ENCODE data around the gene TSPAN1. TPM values are rescaled to one million over a fixed set of nuclear protein-coding genes. Genes with fewer than 3 reads are reported as not detected.

TSPAN1 gene
- not detected in 2 replicates for total RNA-seq

GRCh38 chr1:46174448-46175231, at the start of gene TSPAN1:
Gene TSPAN1 (plus strand): TSS chr1:46175087. CDS start chr1:46181108, 6,021 bp downstream.

GRCh38 chr1:46132529-46133180, 42.2 kb upstream of the TSPAN1 start, which contains the start of gene PIK3R3:
Gene PIK3R3 (minus strand): TSS chr1:46132629. CDS start chr1:46131952, 677 bp downstream.

GRCh38 chr1:46176211-46176865, 1.5 kb downstream of the TSPAN1 start, which contains the start of gene P3R3URF:
Gene P3R3URF (minus strand): TSS chr1:46176488. CDS start chr1:46176471, 17 bp downstream.

GRCh38 chr1:46197964-46198811, 23.3 kb downstream of the TSPAN1 start, which contains the start of gene POMGNT1:
Gene POMGNT1 (minus strand): TSS chr1:46198434. CDS start chr1:46197821, 613 bp downstream.

Other genes starting within 250 kb of the TSPAN1 start
- 3.6 and 6.3 TPM in 2 replicates for gene PIK3R3, start 42.5 kb upstream of the TSPAN1 start, total RNA-seq
- gene P3R3URF, start 1.4 kb downstream of the TSPAN1 start, total RNA-seq = not detected in 2 replicates
- 43.1 and 56.1 TPM in 2 replicates for gene POMGNT1, start 23.3 kb downstream of the TSPAN1 start, total RNA-seq
- gene LURAP1, start 28.2 kb downstream of the TSPAN1 start, total RNA-seq = 6.1 and 6.5 TPM in 2 replicates
- gene RAD54L, start 72.7 kb downstream of the TSPAN1 start, total RNA-seq = 0.50 and 7.4 TPM in 2 replicates
- 88.4 and 167 TPM in 2 replicates for gene LRRC41, start 128.5 kb downstream of the TSPAN1 start, total RNA-seq
- 196 and 580 TPM in 2 replicates for gene UQCRH, start 128.6 kb downstream of the TSPAN1 start, total RNA-seq
- 14.2 and 15.4 TPM in 2 replicates for gene NSUN4, start 165.7 kb downstream of the TSPAN1 start, total RNA-seq
- gene FAAH, start 219.2 kb downstream of the TSPAN1 start, total RNA-seq = 0.15 and 1.8 TPM in 2 replicates

All from smooth muscle cell of trachea (primary cell).